ENCODE data around the gene KRTAP10-4.

- TF ChIP-seq CTCF (IDR thresholded peaks at IDR 0.05) (no peak), POLR2A (IDR thresholded peaks at IDR 0.05) (no peak), POLR2AphosphoS5 (IDR thresholded peaks at IDR 0.05) (no peak)
Measured at GRCh38 chr21:44548922-44549321, 24.6 kb upstream of the KRTAP10-4 start.
